Measurements from ENCODE around the gene SSMEM1. TPM values are rescaled to one million over a fixed set of nuclear protein-coding genes. Genes with fewer than 3 reads are reported as not detected.
"Not testable (repeated sequence)": the region's sequence is repeated elsewhere in the genome, so short reads cannot be mapped to it uniquely, and the experiment has no call there.

Gene SSMEM1
- total RNA-seq, 2 experiments from 2014 or later: not detected

- Mint-ChIP-seq H3K4me1 (ENCODE audit: low read depth) (no peaks in the 10 kb centered on the region), H3K27me3 (ENCODE audit: low read depth) (peaks cover 3% of the 10 kb centered on the region), H3K4me3 (no peak overlapping the region), H3K27ac (no peak overlapping the region), H3K36me3 (ENCODE audit: low read depth) (no peaks in the 10 kb centered on the region), H3K9me3 (no peaks in the 10 kb centered on the region)
- intact Hi-C loops (cut with micrococcal nuclease): no loop called here
- CTCF ChIA-PET: interaction anchor here (0.9 kb wide), 1 partner anchor 526 kb away, joined by 3 read pairs; no protein-coding TSS in a partner anchor
- DNase-seq: no peak
These were observed 24.5 kb downstream of the SSMEM1 start for GRCh38 chr7:130232209-130232608.

GRCh38 chr7:130234078-130234477, 26.4 kb downstream of the SSMEM1 start:
- Mint-ChIP-seq H3K4me3 (no peak overlapping the region), H3K27me3 (ENCODE audit: low read depth) (peaks cover 3% of the 10 kb centered on the region)
- CTCF ChIA-PET: no interaction called here

GRCh38 chr7:130236361-130236760, 28.7 kb downstream of the SSMEM1 start:
- H3K27me3 Mint-ChIP-seq (ENCODE audit: low read depth); H3K9me3 Mint-ChIP-seq; intact Hi-C loops (cut with micrococcal nuclease); H3K4me1 Mint-ChIP-seq (ENCODE audit: low read depth); H3K36me3 Mint-ChIP-seq (ENCODE audit: low read depth); H3K4me3 Mint-ChIP-seq; H3K27ac Mint-ChIP-seq; DNase-seq: not testable (repeated sequence)
- CTCF ChIA-PET: interaction anchor here (0.6 to 0.9 kb wide), 3 partner anchors 37 to 136 kb away, joined by 4 to 7 read pairs (median 4); no protein-coding TSS in a partner anchor

More at GRCh38 chr7:130234078-130234477, 26.4 kb downstream of the SSMEM1 start:
- Mint-ChIP-seq H3K9me3 (no peaks in the 10 kb centered on the region), H3K27ac (no peak overlapping the region), H3K36me3 (ENCODE audit: low read depth) (no peaks in the 10 kb centered on the region), H3K4me1 (ENCODE audit: low read depth) (no peaks in the 10 kb centered on the region)
- intact Hi-C loops (cut with micrococcal nuclease): no loop called here
- no peak for DNase-seq

- Mint-ChIP-seq H3K27me3 (ENCODE audit: low read depth) (no peaks in the 10 kb centered on the region), H3K4me1 (ENCODE audit: low read depth) (peaks cover 9% of the 10 kb centered on the region), H3K27ac (no peak overlapping the region), H3K4me3 (no peak overlapping the region), H3K9me3 (no peaks in the 10 kb centered on the region), H3K36me3 (ENCODE audit: low read depth) (no peaks in the 10 kb centered on the region)
- no peak for DNase-seq
- CTCF ChIA-PET: interaction anchor here (0.6 to 1.9 kb wide), 3 partner anchors 59 to 324 kb away, joined by 3 to 8 read pairs (median 3); no protein-coding TSS in a partner anchor
- intact Hi-C loops (cut with micrococcal nuclease): loop anchor here (5.0 kb wide), 1 partner anchor 67 kb away; no protein-coding TSS in a partner anchor
These were observed 32.6 kb downstream of the SSMEM1 start for GRCh38 chr7:130240240-130240639.

- Mint-ChIP-seq H3K4me1 (ENCODE audit: low read depth) (peaks cover 9% of the 10 kb centered on the region), H3K27me3 (ENCODE audit: low read depth) (no peaks in the 10 kb centered on the region), H3K27ac (no peak overlapping the region), H3K9me3 (peaks cover 5% of the 10 kb centered on the region), H3K4me3 (no peak overlapping the region), H3K36me3 (ENCODE audit: low read depth) (no peaks in the 10 kb centered on the region)
- CTCF ChIA-PET: interaction anchor here (0.7 to 2.1 kb wide), 10 partner anchors 13 to 590 kb away, joined by 3 to 20 read pairs (median 5); no protein-coding TSS in a partner anchor
- intact Hi-C loops (cut with micrococcal nuclease): loop anchor here (1.0 to 5.0 kb wide), 7 partner anchors 65 to 590 kb away; partner anchors contain the start of gene KLHDC10
- peak; percentile 76 for DNase-seq
These were observed 34.7 kb downstream of the SSMEM1 start for GRCh38 chr7:130242198-130243014.

- not testable (repeated sequence) for DNase-seq; H3K27me3 Mint-ChIP-seq (ENCODE audit: low read depth); H3K27ac Mint-ChIP-seq; H3K4me3 Mint-ChIP-seq; H3K4me1 Mint-ChIP-seq (ENCODE audit: low read depth); H3K9me3 Mint-ChIP-seq; H3K36me3 Mint-ChIP-seq (ENCODE audit: low read depth)
- intact Hi-C loops (cut with micrococcal nuclease): loop anchor here (2.0 to 5.0 kb wide), 3 partner anchors 64 to 453 kb away; partner anchors contain the start of gene KLHDC10
- CTCF ChIA-PET: interaction anchor here (0.6 to 2.1 kb wide), 20 partner anchors 15 to 604 kb away, joined by 3 to 20 read pairs (median 3); no protein-coding TSS in a partner anchor
These were observed 35.8 kb downstream of the SSMEM1 start for GRCh38 chr7:130243486-130243885.

GRCh38 chr7:130246491-130246890, 38.8 kb downstream of the SSMEM1 start:
- H3K4me1 Mint-ChIP-seq (ENCODE audit: low read depth); intact Hi-C loops (cut with micrococcal nuclease); H3K36me3 Mint-ChIP-seq (ENCODE audit: low read depth); DNase-seq; H3K9me3 Mint-ChIP-seq; H3K4me3 Mint-ChIP-seq; H3K27me3 Mint-ChIP-seq (ENCODE audit: low read depth); H3K27ac Mint-ChIP-seq; CTCF ChIA-PET: not testable (repeated sequence)

GRCh38 chr7:130248842-130249241, 41.2 kb downstream of the SSMEM1 start:
- H3K27ac Mint-ChIP-seq; DNase-seq; H3K36me3 Mint-ChIP-seq (ENCODE audit: low read depth); intact Hi-C loops (cut with micrococcal nuclease); H3K4me1 Mint-ChIP-seq (ENCODE audit: low read depth); CTCF ChIA-PET; H3K9me3 Mint-ChIP-seq; H3K27me3 Mint-ChIP-seq (ENCODE audit: low read depth); H3K4me3 Mint-ChIP-seq: not testable (repeated sequence)

- H3K9me3 Mint-ChIP-seq; DNase-seq; H3K36me3 Mint-ChIP-seq (ENCODE audit: low read depth); CTCF ChIA-PET; H3K27me3 Mint-ChIP-seq (ENCODE audit: low read depth); H3K27ac Mint-ChIP-seq; H3K4me1 Mint-ChIP-seq (ENCODE audit: low read depth); intact Hi-C loops (cut with micrococcal nuclease); H3K4me3 Mint-ChIP-seq: not testable (repeated sequence)
These were observed 42.0 kb downstream of the SSMEM1 start for GRCh38 chr7:130249626-130250025.

GRCh38 chr7:130254555-130254954, 46.9 kb downstream of the SSMEM1 start:
- H3K4me1 Mint-ChIP-seq (ENCODE audit: low read depth): no peaks in the 10 kb centered on the region
- peaks cover 21% of the 10 kb centered on the region for H3K9me3 Mint-ChIP-seq
- DNase-seq: no peak
- H3K4me3 Mint-ChIP-seq: no peak overlapping the region
- CTCF ChIA-PET: no interaction called here
- H3K27ac Mint-ChIP-seq: no peak overlapping the region
- H3K36me3 Mint-ChIP-seq (ENCODE audit: low read depth): peaks cover 1% of the 10 kb centered on the region
- H3K27me3 Mint-ChIP-seq (ENCODE audit: low read depth): no peaks in the 10 kb centered on the region
- intact Hi-C loops (cut with micrococcal nuclease): no loop called here

- Mint-ChIP-seq H3K27ac (no peak overlapping the region), H3K4me3 (no peak overlapping the region)
- intact Hi-C loops (cut with micrococcal nuclease): no loop called here
These were observed 49.0 kb downstream of the SSMEM1 start for GRCh38 chr7:130256704-130257103.

GRCh38 chr7:130258494-130259078, 50.9 kb downstream of the SSMEM1 start:
- Mint-ChIP-seq H3K4me1 (ENCODE audit: low read depth) (no peaks in the 10 kb centered on the region), H3K9me3 (peaks cover 23% of the 10 kb centered on the region), H3K27me3 (ENCODE audit: low read depth) (no peaks in the 10 kb centered on the region), H3K4me3 (no peak overlapping the region), H3K27ac (no peak overlapping the region), H3K36me3 (ENCODE audit: low read depth) (peaks cover 1% of the 10 kb centered on the region)
- CTCF ChIA-PET: no interaction called here
- DNase-seq: no peak
- intact Hi-C loops (cut with micrococcal nuclease): no loop called here

More at GRCh38 chr7:130256704-130257103, 49.0 kb downstream of the SSMEM1 start:
- Mint-ChIP-seq H3K36me3 (ENCODE audit: low read depth) (peaks cover 1% of the 10 kb centered on the region), H3K27me3 (ENCODE audit: low read depth) (no peaks in the 10 kb centered on the region), H3K4me1 (ENCODE audit: low read depth) (no peaks in the 10 kb centered on the region), H3K9me3 (peaks cover 26% of the 10 kb centered on the region)
- CTCF ChIA-PET: interaction anchor here (0.9 kb wide), 1 partner anchor 11 kb away, joined by 4 read pairs; no protein-coding TSS in a partner anchor
- no peak for DNase-seq

All from activated naive CD4-positive, alpha-beta T cell treated with anti-CD3 and anti-CD28 coated beads for 36 hours (primary cell).